Lower leg skin (tissue), 4 donors: ENCODE data around the gene IFNGR2. TPM values are rescaled to one million over a fixed set of nuclear protein-coding genes. Genes with fewer than 3 reads are reported as not detected.

Experiments used
- DNase-seq, 2 donors: peaks; one replicate each; pipeline ENCODE4 v3.0.0-alpha.2; 2019; ENCODE audit warnings: low spot score in 2 of 2
- H3K4me3 ChIP-seq: fragments of 200-600 bp; sonication (generic); 2 replicates; pipeline ENCODE4 v1.5.1; 2017; ENCODE audit warnings: mild to moderate bottlenecking, low read depth; ENCODE audit not compliant: poor library complexity, severe bottlenecking
- CTCF ChIP-seq, 3 donors: fragments of 450-650 bp; IDR thresholded peaks; one replicate each; pipeline ENCODE4 v1.5.1; 2016; ENCODE audit warnings: antibody characterized with exemption in 3 of 3, mild to moderate bottlenecking in 3 of 3, moderate library complexity in 2 of 3
- POLR2A ChIP-seq, 2 donors: fragments of 450-650 bp; IDR thresholded peaks; one replicate each; pipeline ENCODE4 v1.6.1; 2016 to 2017; ENCODE audit warnings: antibody characterized with exemption in 2 of 2, mild to moderate bottlenecking in 1 of 2, moderate library complexity in 1 of 2
- WGBS, 2 donors: methylation state at CpG; one replicate each; pipeline ENCODE4 v1.1.5; 2018; 5-methylcytosine and 5-hydroxymethylcytosine counted together
- intact Hi-C: fragments of 100-400 bp; cut with DNase I; formaldehyde crosslinking; loops from one replicate; pipeline ENCODE4 v1.15.0; 2023; ENCODE audit warnings: low total_unique reads
- total RNA-seq, 4 donors: library from RNA; depleted of rRNA; stranded (reverse); fragments of >200 nt; gene quantifications; one replicate each; pipeline ENCODE4 v1.1.0, GENCODE V29; 2016

Gene IFNGR2, protein sequence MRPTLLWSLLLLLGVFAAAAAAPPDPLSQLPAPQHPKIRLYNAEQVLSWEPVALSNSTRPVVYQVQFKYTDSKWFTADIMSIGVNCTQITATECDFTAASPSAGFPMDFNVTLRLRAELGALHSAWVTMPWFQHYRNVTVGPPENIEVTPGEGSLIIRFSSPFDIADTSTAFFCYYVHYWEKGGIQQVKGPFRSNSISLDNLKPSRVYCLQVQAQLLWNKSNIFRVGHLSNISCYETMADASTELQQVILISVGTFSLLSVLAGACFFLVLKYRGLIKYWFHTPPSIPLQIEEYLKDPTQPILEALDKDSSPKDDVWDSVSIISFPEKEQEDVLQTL
- total RNA-seq = 10 to 100 TPM; 46.7 to 74.1 (median 60.9) TPM

DNA sequence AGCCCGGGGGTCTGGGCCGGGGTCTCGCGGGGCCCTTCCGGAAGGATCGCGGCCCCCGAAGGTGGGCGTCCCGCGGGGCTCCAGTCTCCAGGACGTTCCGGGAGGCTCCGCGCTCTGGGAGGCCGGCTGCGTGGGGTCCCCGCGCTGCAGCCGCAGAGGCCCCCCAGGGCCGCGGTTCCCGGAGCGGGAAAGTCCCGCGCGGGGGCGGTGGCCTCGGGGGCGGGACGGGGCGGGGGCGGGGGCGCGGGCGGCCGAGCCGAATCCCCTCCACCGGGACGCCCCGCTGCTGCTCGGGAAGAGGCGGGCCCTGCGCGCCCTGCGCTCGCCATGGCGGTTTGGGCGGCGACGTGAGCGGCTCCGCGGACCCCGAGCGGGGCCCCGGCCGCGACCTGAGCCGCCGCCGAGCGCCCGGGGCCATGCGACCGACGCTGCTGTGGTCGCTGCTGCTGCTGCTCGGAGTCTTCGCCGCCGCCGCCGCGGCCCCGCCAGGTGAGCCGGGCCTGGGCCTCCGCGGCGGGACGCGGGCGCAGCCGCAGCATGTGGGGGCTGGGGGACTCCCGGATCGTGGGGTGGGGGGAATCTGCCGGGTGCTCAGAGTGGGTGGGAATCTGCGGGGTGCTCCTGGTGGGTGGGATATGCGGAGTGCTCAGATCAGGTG lies at the start of gene IFNGR2:
IFNGR2 (plus strand) TSS at position 286 of the 658 bp plus-strand sequence; CDS start at position 417, 131 bp downstream.
- no peak for DNase-seq
- WGBS, 2 donors = 1 to 7% methylated on average over 9 to 67 of the region's 89 CpGs
- intact Hi-C loops = no loop called here
- H3K4me3 ChIP-seq = peak within 1 kb of the TSS; percentile 87
- TF ChIP-seq CTCF (IDR thresholded peaks at IDR 0.05) (no peak), POLR2A (IDR thresholded peaks at IDR 0.05) (no peak)

DNA sequence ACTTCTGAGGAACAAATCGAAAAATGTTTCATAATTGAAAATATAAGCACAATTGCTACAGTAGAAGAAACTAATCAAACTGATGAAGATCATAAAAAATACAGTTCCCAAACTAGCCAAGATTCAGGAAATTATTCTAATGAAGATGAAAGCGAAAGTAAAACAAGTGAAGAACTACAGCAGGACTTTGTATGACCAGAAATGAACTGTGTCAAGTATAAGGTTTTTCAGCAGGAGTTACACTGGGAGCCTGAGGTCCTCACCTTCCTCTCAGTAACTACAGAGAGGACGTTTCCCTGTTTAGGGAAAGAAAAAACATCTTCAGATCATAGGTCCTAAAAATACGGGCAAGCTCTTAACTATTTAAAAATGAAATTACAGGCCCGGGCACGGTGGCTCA lies 47.9 kb upstream of the IFNGR2 start:
- intact Hi-C loops = no loop called here
- no peak for DNase-seq
- H3K4me3 ChIP-seq = no peak overlapping the region
- WGBS, 2 donors = 89 to 91% methylated on average over 6 of the region's 6 CpGs
- TF ChIP-seq CTCF (IDR thresholded peaks at IDR 0.05) (no peak), POLR2A (IDR thresholded peaks at IDR 0.05) (no peak)

DNA sequence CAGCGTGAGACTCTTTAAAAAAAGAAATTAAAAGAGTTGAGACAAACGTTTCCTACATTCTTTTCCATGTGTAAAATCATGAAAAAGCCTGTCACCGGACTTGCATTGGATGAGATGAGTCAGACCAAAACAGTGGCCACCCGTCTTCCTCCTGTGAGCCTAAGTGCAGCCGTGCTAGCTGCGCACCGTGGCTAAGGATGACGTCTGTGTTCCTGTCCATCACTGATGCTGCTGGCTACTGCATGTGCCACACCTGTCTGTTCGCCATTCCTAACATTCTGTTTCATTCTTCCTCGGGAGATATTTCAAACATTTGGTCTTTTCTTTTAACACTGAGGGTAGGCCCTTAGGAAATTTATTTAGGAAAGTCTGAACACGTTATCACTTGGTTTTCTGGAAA lies 47.2 kb upstream of the IFNGR2 start:
- 73 to 76% methylated on average over 11 of the region's 11 CpGs for WGBS, 2 donors
- TF ChIP-seq POLR2A (IDR thresholded peaks at IDR 0.05) (no peak), CTCF (IDR thresholded peaks at IDR 0.05) (no peak)
- intact Hi-C loops = no loop called here
- no peak for DNase-seq
- H3K4me3 ChIP-seq = no peak overlapping the region

GRCh38 chr21:33357177-33357576 lies 46.0 kb upstream of the IFNGR2 start:
- no peak overlapping the region for H3K4me3 ChIP-seq
- 79 to 81% methylated on average over 8 of the region's 8 CpGs for WGBS, 2 donors
- intact Hi-C loops = no loop called here
- TF ChIP-seq POLR2A (IDR thresholded peaks at IDR 0.05) (no peak), CTCF (IDR thresholded peaks at IDR 0.05) (no peak)
- DNase-seq = no peak

DNA sequence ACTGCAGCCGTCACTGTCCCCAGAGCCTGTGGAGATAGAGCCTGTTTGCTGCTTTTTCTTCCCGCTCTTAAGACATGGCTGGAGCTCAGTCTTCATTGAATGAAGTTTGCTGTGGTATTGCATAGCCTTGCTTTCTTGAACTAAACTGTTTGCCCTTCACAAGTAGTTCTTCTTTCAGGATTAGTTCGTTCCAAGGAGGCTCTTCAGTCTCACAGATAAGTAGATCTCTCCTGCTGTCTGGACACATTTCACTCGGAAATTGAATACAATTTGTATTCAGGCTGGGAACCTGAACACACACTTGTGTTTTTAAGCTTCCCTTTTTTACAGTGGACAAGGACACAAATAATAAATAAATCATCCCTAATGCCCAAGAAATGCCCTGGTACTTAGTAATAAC lies 43.8 kb upstream of the IFNGR2 start:
- WGBS, 2 donors = 83 to 87% methylated on average over 4 of the region's 4 CpGs
- no peak overlapping the region for H3K4me3 ChIP-seq
- TF ChIP-seq CTCF (IDR thresholded peaks at IDR 0.05) (no peak), POLR2A (IDR thresholded peaks at IDR 0.05) (no peak)
- DNase-seq = no peak
- intact Hi-C loops = no loop called here
